Muscle of back (tissue), 11 donors: Measurements from ENCODE around the gene NUPR2. TPM values are rescaled to one million over a fixed set of nuclear protein-coding genes. Genes with fewer than 3 reads are reported as not detected.
"Not testable (repeated sequence)": the region's sequence is repeated elsewhere in the genome, so short reads cannot be mapped to it uniquely, and the experiment has no call there.

Experiments used
- DNase-seq, 3 donors: peaks; one replicate each; pipeline versions ENCODE4 v3.0.0 to v3.0.0-alpha.2; 2013
- polyA plus RNA-seq, 10 donors: library from polyadenylated mRNA; unstranded; fragments of 120-200 nt; gene quantifications; one replicate each; pipeline ENCODE4 v1.2.1, GENCODE V29; 2013; ENCODE audit not compliant: insufficient read length in 10 of 10

NUPR2 gene
- polyA plus RNA-seq, 10 donors: not detected

DNA sequence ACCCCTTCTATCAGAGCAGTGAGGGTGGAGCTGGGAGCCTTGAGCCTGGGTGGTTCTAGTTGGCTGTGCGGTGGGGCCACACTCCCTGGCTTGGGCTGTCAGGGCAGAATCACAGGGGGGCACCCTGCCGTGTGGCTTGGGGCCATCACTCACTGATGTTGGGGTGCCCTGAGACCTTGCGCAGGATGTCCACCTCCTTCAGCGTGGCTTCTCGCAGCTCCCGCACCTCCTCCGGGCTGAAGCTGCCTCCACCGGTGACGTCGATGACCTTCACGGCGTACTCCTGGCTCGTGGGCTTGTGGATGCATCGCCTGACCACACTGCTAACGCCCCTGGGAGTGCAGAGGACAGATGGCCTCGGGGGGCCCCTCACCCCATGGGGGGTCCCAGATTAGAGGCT, 28.8 kb downstream of the NUPR2 start:
- no peak for DNase-seq

DNA sequence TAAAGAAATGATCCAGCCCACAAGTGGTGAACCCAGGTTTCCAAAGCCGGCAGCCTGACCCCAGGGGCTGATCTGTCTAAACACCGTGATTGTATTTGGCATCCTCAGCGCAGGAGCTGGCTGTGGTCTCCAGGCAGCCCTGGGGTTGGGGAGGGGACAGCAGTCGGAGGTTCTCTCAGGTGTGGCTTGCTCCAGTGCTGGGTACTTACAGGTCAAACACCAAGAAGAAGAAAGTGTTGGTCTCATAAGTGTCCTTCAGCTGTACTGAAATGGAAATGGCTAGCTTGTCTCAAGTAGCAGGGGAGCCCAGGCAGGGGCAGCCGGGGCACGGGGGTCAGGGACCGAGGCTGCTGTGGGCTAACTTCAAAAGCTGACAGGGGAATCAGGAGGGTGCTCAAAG, 29.5 kb downstream of the NUPR2 start:
- DNase-seq: no peak

DNA sequence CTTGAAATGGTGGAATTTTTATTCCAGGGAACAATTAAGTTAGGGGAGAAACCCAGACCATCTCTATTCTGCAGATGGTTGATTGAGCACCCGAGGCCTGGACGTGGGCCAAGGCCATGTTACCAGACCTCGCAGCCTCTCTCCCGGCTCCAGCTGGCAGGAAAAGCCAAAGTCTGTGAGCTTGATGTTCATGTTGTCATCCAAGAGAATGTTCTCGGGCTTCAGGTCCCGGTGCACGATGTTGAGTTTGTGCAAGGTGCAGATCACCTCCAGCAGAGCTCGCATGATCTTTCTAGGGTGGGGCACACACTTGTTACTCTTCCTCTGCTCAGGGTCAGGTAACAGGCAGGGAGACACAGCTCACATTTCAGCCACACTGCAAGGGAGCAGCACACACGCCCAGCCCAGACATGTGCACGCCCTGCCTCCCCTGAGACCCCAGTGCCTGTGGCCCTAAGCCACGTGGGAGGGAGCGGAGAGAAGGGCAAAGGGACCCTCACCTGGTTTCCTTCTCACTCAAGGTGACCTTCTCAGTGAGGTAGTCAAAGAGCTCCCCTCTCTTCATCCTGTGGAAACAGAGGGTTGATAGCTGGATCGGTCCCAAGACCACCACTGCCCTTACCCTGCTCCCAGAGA, 32.9 kb downstream of the NUPR2 start:
- DNase-seq: peak in 2 of 3 donors; percentile 40 to 43

DNA sequence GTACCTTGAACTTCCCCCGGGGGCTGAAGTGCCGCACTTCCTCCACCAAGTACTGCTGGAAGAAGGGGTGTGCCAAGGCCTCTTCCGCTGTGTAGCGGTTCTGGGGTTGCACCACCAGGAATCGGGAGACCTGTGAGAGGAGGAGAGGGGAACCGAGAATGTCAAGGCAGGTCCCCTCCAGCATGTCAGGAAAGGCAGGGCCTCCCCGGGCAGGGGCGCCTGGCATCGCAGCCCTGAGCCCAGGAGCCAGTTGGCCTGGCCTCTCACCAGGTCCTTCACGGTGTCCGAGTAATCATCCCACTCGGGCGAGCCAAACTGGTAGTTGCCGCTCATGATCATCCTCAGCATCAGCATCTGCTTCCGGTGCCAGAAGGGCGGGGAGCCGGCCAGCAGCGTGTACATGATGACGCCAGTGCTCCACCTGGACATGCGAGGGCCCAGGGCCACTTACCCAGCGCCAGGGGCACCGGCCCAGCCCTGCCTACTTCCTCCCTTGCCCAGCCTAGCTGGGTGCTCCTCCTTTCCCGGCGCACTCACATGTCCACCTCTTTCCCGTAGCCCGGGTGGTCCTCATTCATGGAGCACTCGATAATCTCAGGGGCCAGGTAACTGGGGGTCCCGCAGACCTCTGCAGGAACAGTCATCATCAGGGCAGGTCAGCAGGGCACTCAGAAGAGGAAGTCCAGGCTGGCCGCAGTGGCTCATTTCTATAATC, 34.4 kb downstream of the NUPR2 start:
- no peak for DNase-seq

DNA sequence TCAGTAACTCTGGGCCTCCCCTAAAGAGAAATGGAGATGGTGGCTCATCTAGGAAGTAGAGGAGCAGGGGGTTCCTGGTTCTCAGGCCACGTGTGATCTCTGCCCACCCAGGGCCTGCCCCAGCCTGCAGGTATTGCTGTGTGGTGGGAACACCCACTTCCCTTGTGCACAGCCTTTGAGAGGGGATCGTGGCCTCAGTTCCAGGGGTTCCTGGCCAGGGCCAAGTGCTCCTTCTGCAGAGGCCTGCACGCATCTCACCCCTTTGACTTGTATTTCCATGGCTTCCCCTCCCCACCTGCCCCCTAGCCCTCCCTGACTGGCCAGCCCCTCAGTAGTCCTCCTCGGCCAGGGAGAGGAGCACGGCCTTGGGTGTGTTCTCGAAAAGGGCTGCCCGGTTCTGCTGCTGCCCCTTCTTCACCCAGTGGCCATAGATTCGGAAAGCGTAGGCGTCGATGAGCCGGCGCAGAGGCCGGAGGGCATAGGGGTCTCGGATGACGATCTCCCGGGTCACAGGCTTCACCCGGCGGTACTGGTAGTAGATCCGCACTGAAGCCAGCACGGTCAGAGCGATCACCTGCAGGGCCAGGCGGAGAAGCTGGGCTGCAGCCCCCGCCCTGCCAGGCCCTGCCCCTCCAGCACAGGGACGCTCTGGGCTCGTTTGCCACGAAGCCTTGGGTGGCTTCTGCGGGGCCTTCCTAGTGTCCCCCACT, 35.3 kb downstream of the NUPR2 start:
- not testable (repeated sequence) for DNase-seq

DNA sequence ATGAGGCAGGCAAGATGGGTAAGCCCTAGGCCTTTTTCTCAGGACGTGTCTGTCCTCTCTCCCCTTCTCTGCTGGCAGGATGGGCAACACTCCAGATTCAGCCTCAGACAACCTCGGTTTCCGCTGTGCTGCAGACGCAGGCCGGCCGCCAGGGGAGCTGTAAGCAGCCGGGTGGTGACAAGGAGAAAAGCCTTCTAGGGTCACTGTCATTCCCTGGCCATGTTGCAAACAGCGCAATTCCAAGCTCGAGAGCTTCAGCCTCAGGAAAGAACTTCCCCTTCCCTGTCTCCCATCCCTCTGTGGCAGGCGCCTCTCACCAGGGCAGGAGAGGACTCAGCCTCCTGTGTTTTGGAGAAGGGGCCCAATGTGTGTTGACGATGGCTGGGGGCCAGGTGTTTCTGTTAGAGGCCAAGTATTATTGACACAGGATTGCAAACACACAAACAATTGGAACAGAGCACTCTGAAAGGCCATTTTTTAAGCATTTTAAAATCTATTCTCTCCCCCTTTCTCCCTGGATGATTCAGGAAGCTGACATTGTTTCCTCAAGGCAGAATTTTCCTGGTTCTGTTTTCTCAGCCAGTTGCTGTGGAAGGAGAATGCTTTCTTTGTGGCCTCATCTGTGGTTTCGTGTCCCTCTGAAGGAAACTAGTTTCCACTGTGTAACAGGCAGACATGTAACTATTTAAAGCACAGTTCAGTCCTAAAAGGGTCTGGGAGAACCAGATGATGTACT, 36.6 kb downstream of the NUPR2 start:
- DNase-seq: peak; percentile 33 to 72 (median 66)

DNA sequence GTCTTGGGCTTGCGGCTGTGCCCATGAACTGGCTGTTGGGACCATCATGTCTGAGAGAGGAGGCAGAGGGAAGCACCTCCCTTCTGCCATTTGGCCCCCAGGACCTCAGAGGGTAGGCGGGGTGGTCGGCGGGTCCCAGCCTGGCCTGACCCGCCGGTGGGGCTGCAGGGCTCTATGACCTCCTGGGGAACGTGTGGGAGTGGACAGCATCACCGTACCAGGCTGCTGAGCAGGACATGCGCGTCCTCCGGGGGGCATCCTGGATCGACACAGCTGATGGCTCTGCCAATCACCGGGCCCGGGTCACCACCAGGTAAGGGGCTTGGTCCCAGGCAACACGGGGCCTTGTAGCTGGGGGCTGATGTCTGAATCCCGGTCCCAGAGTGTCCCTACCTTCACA, 38.0 kb downstream of the NUPR2 start:
- DNase-seq: no peak

DNA sequence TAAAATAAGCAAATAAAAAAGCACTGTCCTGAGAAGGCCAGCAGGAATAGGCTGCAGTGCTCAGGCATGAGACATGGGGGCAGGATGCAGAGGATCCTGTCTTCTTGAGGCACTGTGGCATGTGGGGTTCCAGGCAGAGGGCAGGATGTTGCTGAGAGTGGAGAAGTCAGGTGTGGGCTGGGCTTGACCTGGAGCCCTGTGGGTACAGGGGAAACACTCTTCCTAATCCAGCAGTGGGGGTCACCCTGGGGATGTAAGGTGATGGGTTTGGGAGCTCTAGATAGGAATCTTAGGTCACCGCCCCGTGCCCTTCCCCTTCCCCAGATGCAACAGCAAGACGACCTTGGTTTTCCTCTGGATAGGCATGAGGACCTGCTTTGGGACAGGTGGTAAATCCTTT, 38.5 kb downstream of the NUPR2 start:
- no peak for DNase-seq

DNA sequence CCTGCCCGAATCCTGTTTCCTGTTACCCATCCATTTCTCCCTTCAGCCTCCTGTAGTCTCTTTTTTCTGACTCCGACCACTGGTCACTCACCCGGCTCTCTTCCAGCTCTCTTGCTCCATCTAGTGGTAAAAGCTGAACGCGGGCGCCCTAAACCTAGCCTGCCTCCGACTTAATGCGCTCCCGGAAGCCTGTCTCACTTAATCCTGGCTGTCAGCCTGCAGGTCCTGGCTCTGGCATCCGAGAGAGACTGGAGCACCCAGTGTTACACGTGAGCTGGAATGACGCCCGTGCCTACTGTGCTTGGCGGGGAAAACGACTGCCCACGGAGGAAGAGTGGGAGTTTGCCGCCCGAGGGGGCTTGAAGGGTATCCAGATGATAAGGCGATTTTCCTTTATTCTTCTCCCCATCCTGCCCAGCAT, 41.8 kb downstream of the NUPR2 start:
- peak; percentile 67 to 88 (median 82) for DNase-seq

DNA sequence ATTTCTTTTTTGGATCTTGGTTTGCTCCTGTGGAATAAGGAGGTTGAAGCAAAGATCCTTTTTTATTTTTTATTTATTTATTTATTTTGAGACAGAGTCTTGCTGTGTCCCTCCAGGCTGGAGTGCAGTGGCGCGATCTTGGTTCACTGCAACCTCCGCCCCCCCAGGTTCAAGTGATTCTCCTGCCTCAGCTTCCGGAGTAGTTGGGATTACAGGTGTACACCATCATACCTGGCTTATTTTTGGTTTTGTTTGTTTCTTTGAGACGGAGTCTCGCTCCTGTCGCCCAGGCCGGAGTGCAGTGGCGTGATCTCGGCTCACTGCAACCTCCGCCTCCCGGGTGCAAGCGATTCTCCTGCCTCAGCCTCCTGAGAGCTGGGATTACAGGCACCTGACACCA, 49.8 kb downstream of the NUPR2 start:
- not testable (repeated sequence) for DNase-seq

Other genes starting within 250 kb of the NUPR2 start
- gene ZNF713, start 229.0 kb downstream of the NUPR2 start, polyA plus RNA-seq: 1 to 10 TPM; 4.4 to 9.2 (median 7.3) TPM
- 10 to 100 TPM; 12.7 to 16.2 (median 14.7) TPM for gene MRPS17, start 164.5 kb downstream of the NUPR2 start, polyA plus RNA-seq
- 100 to 1,000 TPM in 5 of 10 donors, 10 to 100 TPM in 5; 76.0 to 126 (median 101) TPM for gene NIPSNAP2, start 151.8 kb downstream of the NUPR2 start, polyA plus RNA-seq
- gene PSPH, start 65.0 kb downstream of the NUPR2 start, polyA plus RNA-seq: 10 to 100 TPM; 13.3 to 25.5 (median 16.5) TPM
- gene CCT6A, start 64.7 kb downstream of the NUPR2 start, polyA plus RNA-seq: 100 to 1,000 TPM; 122 to 172 (median 154) TPM
- 10 to 100 TPM; 34.5 to 65.8 (median 51.8) TPM for gene SUMF2, start 52.1 kb downstream of the NUPR2 start, polyA plus RNA-seq
- gene PHKG1, start 23.5 kb downstream of the NUPR2 start, polyA plus RNA-seq: 10 to 100 TPM; 14.7 to 60.1 (median 27.1) TPM
- gene CHCHD2, start 9.9 kb downstream of the NUPR2 start, polyA plus RNA-seq: 100 to 1,000 TPM; 203 to 292 (median 226) TPM